Activated naive CD4-positive, alpha-beta T cell treated with Interleukin-2 at 50 U/mL for 16 hours (primary cell): ENCODE results near the gene FGF2.

ENCODE experiments used
- DNase-seq: peaks from one replicate; pipeline ENCODE4 v3.0.0-alpha.2; 2020

Gene FGF2

DNA sequence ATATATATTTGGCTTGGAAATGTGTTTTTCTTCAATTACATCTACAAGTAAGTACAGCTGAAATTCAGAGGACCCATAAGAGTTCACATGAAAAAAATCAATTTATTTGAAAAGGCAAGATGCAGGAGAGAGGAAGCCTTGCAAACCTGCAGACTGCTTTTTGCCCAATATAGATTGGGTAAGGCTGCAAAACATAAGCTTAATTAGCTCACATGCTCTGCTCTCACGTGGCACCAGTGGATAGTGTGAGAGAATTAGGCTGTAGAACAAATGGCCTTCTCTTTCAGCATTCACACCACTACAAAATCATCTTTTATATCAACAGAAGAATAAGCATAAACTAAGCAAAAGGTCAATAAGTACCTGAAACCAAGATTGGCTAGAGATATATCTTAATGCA, 69.6 kb downstream of the FGF2 start:
- no peak for DNase-seq

DNA sequence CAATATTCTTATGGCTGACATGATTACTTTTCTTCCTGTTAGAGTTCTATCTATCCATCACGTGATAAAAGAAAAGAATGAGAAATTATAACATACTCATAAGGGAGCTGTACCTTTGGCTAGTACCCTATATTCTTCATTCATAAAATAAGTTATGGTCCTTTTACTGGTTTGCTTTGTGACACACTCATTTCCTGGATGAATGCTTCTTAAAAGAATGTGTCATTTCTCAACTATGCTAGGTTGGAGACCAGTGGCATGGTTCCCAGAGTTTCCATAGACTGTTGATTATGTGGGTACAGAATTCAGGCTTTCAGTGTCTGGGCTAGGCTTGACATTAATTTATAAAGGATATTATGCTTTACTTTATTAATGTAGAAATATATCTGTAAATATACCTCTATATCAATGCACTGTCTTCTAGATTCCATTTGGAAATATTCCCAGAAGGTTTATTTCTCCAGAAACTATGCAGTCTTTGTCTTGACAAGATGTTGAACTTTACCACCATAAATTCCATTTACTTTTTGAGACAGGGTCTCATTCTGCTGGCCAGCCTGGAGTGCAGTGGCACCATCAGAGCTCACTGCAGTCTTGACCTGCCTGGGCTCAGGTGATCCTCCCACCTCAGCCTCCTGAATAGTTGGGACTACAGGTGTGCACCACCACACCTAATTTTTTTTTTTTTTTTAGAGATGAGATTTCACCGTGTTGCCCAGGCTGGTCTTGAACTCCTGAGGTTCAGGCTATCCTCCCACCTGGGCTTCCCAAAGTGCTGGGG, 71.9 kb downstream of the FGF2 start:
- DNase-seq: no peak

DNA sequence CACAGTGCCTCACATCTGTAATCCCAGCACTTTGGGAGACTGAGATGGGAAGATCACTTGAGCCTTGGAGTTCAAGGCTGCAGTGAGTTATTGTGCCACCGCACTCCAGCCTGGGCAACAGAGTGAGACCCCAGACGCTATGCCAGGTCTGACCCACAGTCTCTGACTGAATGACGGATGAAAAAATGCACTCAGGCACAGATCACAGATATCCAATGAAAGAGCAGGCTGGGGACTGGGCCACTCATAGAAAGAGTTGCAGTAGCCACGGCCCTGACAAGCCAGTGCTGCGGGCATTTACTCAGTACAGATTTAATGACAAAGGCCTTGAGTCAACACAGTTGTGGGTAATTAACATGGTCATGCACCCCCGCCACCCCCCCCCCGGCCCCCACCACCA, 73.1 kb downstream of the FGF2 start:
- no peak for DNase-seq

DNA sequence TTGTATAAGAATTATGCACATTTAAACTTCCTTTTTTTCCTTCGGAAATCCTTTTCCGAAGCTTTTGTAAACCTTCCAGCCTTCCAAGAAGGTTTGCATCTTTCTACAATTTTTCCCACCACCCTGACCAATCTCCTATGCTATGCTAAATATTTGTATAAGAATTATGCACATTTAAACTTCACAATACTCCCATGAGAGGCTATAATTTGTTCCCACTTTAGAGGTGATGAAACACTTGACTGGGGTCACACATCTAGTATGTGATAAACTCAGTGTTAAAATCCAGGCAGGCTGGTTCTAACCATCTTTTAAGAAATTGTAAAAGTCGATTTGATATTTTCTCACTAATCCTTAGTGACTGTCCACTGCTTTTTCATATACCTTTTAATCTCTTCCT, 73.7 kb downstream of the FGF2 start:
- no peak for DNase-seq

DNA sequence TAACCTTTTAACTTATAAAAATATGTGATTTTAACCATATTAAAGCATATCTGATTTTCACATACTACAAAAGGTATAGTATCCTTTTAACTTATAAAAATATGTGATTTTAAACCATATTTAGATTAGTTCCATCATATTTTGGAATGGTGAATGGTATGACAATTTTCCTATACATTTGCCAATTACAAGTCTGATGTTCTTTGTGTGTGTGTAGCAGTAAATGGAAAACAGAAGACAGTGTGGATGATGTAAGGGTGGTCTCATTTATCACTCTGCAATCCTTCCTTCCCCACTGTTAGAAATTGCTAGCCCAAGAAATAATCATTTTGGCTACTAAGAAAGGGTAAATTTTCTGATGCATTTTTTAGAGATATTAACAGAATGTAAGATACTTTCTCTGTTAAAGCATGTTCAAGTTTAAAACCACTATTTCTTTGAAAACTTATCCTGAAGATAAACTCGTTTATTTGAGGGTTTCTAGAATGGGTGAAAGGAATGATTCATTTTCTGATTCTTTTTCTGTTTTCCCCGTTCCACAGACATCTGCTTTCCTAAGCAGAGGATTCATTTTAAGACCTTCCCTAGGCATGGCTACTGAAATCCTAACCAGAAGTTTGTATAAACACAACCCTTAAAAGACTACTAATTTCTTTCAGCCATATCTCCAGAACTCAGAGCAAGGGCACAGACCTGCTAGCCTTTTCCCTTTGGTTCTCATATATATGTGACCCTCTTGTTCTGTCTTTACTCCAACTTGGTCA, 74.8 kb downstream of the FGF2 start:
- DNase-seq: no peak

DNA sequence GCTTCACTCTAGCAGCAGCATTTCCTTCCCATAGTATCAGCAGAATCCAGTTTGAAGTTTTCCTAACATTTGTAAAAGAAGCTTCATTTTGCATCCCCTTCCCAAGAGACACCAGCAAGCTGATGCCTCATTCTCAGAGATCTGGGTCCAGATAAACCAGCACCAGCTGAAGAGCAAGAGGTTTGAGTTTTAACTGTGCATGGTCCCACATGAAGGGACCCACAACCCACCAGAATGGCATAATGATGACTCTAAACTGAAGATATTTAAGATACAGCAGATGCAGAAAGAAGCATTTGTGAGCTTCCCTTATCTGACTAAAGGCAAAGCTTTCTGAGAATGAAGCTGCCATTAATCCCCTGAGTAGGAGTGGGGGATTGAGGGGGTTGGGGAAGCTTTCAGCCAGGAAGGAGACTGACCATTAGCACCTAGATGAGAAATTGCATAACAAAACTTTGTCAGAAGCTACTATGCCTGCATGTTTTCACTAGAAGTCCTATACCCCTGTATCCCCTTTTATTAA, 77.2 kb downstream of the FGF2 start:
- no peak for DNase-seq

DNA sequence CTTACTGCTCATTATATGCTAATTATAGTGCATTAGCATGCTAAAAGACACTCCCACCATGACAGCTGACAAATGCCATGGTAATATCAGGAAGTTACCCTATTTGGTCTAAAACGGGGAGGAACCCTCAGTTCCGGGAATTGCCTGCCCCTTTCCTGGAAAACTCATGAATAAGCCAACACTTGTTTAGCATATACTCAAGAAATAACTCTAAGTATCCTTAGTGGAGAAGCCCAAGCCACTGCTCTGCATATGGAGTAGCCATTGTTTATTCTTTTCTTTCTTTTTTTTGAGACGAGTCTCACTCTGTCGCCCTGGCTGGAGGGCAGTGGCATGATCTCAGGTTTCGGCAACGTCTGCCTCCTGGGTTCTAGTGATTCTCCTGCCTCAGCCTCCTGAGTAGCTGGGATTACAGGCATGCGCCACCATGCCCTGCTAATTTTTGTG, 80.3 kb downstream of the FGF2 start:
- no peak for DNase-seq

DNA sequence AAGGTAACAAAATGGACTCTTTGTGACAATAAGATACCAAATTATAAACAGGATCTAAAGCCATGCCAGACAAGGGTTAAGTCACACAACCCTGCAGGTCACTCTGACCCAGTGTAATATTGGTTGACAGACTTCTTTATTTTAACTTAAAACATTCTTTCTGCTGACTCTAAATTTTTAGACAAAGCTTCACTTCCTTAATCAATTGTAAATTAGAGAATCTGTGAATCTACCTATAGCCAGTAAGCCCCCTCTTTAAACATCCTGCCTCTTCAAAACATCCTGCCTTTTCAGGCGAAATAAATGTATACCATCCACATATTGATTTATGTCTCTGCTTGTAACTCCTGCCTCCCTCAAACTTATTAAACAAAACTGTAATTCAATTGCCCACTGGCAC, 81.6 kb downstream of the FGF2 start:
- no peak for DNase-seq

DNA sequence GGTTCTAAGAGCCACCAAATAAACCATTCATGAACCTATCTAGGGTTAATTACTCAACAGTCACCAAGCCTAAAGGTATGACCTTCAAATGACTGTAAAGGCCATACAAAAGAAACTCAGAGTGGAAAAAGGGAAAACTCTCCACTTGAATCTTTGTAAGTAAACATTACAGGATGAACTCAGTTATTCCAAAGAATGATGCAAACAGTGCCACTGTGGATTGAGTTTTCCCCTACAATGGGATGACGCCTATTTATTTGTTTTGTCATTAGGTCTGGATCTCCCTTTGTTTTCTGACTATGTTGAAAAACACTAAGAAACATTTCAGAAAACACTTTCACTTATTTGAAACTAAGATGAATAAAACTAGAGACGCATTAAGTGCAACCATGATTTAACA, 83.1 kb downstream of the FGF2 start:
- DNase-seq: no peak

DNA sequence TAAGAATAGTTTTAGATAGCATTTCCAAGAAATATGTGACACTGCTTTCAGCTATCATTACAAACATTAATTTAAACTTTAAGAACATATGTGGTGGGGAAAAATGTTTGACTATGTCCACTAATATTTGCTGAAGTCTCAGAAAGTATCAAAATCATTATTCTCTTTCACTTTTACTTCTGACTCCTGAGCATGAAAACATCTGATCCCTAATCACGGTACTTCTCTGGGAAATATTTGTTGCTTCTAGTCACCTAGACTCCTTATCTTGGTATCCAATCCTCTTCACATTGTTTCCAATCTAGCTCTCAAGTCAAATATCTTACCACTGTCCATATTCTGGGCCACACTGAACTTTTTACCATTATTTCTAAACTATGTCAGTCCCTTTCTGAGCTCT, 85.0 kb downstream of the FGF2 start:
- DNase-seq: no peak

DNA sequence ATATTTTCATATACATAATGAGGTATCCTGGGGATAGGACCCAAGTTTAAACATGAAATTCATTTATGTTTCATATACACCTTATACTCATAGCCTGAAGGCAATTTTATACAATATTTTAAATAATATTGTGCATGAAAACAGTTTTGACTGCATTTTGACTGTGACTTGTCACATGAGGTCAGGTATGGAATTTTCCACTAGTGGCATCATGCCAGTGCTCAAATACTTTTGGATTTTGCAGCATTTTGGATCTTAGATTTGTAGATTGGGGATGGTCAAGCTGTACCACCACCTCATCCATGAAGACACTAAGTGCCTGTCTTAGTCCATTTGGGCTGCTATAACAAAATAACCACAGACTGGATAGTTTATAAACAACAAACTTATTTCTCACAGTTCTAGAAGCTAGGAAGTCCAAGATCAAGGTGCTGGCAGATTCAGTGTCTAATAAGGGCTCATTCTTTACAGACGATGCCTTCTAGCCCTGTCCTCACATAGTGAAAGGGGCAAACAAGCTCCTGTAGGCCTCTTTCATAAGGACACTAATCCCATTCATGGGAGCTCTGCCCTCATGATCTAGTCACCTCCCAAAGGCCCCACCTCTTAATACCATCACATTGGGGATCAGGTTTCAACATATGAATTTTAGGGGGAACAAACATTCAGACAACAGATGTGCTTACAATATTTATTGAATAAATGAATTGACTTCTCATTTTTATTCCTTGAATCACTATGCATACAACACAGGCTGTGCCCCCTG, 86.4 kb downstream of the FGF2 start:
- DNase-seq: no peak

DNA sequence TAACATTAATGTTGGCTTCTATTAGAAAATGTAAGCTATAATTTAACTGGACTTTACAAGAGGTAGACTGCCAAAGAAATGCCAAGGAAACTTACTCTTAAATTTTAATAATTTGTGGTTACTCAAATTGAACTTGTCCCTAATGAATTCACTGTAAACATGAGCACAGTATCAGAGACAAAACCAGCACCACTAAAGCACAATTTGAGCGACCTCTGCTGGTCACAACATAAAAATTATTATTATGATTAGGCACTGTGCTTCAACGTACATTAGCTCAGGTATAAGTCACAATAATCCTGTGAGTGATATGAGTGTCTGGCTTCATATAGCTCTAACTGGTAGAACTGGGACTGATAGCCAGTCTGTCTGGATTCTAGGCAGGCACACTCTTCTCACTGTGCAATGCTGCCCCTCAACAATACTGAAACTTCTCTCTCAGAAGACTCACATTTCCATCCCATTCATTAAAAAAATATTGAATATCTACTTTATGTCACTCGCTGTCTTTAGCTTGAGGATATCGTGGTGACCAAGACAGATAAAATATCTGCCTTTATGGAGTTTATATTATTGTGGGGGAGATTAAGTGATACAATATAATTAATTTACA, 87.8 kb downstream of the FGF2 start:
- DNase-seq: peak; percentile 5

DNA sequence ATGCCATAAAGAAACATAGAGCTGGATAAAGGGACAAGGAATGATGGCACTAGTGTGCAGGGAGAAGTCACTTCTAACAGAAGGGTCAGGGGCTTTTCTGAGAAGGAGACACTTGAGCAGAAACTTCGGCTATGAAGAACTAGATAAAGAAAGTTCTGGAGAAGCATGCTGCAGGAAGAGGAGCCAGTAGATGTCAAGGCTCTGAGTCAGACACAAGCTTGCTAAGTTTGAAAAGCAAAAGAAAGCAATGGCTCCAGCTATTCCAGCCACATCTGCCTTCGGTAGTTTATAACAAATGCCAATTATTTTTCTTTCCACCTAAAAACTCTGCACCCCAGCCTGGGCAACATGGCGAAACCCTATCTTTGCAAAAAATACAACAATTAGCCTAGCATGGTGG, 88.3 kb downstream of the FGF2 start:
- no peak for DNase-seq

DNA sequence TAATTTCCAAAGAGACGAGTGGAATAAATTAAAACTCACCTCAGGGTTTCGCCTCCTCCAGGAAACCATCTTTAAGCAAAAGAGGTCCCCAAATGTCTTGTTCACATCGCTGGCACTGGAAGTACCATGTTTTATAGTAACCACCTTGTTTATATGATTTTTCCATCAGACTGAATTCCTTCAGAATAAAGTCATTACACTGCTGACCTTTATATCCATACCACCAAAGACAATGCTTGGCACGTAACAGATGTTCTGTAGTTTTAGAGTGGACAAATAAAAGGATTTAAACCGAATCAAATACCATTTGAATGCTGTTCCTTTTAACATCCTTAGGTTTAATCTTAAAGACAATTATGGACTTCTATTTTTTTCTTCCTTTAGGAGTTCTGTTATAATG, 91.1 kb downstream of the FGF2 start:
- DNase-seq: no peak

DNA sequence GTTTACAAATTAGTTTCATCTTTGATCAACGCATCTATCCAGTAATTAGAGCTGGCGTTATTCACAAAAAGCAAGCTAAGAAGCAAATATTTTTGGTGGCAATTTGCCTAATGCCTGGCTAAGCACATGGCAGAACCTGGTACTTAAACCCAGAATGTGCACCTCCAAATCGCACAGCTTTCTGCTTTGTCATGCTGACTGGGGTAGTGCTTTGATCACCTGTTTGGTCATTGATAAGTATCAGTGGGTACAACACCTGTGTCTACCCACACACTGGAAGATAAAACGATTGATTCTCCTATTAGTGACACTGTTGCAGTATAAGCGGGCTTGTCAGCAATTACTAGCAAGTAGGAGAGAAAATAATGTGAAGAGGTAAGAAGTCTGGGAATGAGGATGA, 93.8 kb downstream of the FGF2 start:
- no peak for DNase-seq

DNA sequence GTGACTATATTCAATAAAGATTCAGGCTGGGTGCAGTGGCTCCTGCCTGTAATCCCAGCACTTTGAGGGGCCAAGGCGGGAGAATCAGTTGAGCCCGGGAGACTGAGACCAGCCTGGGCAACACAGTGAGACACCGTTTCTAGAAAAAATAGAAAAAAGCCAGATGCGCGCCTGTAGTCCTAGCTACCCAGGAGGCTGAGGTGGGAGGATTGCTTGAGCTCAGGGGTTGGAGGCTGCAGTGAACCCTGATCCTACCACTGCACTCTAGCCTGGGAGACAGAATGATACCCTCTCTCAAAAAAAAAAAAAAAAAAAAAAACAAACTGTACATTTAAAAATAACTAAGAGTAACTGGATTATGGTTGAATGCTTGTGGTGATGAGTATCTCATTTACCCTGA, 94.7 kb downstream of the FGF2 start:
- no peak for DNase-seq

DNA sequence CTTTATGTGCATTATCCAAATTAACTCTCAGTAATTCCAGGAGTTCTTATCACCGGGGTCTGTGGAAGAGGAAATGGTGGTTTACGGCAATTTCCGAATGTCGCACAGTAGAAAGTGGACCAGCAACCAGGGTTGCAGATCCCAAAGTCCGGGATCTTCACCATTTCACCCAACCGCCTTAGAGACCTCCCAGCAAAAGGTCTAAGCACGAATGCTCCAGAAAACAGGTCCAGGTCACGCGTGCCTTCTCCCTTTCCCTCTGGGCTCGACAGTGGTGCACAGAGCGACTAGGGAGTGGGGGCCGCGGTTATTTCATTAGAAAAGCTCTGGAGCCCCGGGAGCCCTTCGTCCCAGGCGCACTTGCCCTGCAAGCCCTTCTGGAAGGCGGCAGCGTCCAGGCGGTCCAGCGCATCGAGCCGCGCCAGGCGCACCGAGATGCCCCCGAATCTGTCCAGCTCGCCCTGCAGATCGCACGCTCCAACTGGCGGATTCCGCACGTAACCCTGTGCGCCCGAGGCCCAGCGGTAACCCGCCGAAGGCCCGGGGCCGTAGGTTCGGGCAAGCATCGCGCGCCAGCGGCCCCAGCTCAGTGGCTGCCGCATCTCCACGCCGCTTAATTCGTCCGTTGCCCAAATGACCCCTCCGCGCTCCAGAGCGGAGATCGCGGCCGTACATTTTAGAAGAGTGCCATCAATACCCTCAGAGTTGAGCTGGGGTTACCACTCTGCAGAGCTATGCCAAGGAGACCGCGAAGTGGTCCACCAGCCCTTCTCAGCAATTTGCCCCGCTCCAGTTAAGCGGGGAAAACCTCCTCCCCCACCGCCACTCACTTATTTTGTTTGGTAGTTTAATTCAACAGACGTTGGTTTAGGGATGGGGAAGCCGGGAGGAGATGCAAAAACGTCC, 95.6 kb downstream of the FGF2 start, which contains the start of gene NUDT6:
TSS of gene NUDT6 (minus strand) at position 627 of the 906 bp plus-strand sequence. CDS start at position 602, 25 bp downstream.
- peak; percentile 38 for DNase-seq

DNA sequence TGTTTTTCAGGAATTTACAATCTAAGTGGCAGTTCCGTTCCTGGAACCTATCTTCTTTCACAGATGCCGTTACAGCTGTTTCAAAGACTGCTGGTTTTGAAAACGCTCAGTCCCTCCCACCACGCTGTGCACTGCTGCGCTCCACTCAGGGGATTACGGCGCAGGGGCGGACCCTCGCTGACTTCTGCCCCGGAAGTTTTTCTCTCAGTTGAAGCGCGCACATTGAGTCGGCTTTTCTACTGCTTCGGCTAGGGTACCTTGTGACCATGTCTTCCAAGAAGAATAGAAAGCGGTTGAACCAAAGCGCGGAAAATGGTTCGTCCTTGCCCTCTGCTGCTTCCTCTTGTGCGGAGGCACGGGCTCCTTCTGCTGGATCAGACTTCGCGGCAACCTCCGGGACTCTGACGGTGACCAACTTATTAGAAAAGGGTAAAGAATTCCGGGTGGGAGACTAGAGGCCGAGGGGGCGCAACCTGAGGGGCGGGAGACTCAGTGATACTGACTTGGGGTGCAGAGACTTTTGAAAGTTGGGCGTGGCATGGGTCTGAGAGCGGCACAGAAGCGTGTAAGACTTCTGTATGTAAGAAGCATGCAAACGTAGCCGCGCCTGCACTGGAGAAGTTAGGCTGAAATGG, 96.4 kb downstream of the FGF2 start:
- DNase-seq: peak; percentile 91

DNA sequence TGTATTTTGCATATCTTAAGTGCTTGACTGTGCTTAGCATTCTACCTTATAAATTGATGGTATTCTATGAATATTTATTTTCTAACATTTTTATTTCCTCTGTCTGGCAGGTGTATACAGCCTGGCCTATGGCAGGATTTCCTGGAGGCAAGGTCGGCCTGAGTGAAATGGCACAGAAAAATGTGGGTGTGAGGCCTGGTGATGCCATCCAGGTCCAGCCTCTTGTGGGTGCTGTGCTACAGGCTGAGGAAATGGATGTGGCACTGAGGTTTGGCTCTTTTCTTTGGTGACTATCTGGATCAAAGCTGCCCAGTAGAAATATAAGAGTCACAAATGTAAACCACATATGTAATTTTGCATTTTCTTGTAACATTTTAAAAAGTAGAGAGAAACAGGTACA, 102.3 kb downstream of the FGF2 start:
- DNase-seq: no peak

DNA sequence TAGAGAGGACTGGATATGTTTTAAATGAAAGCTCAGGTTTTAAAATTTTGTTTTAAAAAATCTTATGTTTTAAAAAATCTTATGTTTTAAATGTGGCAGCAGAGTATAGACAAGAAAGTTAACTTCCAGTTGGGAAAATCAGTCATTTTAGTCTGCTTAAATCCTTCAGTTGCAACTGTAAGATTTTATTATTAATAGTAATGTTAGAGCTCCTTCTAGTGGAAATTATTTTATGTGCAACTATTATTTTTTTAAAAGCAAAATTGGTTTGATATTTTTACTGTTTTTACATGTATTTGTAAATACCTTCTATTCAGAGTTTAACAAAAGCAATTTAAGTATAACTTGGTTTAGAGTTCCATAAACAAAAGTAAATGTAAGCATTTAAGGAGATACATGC, 104.2 kb downstream of the FGF2 start:
- no peak for DNase-seq

DNA sequence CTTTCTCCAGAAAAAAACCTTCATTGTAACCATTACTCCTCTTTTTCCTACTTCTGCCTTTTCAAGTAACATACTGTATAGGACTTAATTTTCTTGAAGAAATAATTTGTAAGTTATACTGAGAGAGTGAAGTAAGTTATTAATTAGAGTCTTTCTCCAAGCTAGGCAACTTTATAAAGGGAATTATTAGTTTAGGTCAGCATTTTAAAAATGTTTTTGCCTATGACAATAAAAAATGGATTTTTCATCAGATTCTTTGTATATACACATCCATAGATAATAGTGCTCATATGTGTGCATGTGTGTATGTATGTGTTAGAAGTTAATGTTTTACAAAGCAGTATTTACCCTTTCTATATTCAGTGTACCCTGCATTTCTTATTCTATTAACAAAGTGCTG, 106.1 kb downstream of the FGF2 start:
- no peak for DNase-seq
